Measurements from ENCODE around the gene STAT5A. TPM values are rescaled to one million over a fixed set of nuclear protein-coding genes. Genes with fewer than 3 reads are reported as not detected.
"Not testable (repeated sequence)": the region's sequence is repeated elsewhere in the genome, so short reads cannot be mapped to it uniquely, and the experiment has no call there.

Gene STAT5A
- total RNA-seq, 2 experiments from 2014 or later, result 116 to 121 TPM

DNA sequence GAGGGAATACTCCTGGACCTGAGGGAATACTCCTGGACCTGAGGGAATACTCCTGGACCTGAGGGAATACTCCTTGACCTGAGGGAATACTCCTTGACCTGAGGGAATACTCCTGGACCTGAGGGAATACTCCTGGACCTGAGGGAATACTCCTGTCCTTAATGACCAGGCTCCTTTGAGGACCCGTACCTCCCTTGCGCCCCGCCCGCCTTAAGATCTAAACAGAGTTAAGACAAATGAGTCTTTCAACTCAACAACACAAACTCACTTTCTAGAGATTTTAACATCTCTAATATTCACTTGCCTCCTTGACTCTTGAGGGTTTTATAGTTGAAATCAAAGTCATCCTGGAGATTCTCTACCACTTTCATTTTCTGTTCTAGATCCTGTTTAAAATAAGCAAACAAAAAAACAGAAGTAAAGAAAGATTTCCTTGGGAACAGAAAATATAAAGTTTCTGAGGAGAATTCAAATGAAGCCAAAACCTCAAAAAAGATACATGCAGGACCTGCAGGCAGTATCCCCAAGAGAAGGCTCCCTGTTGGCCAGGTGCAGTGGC, 50.2 kb downstream of the STAT5A start:
- H3K4me3 Mint-ChIP-seq, result peak overlapping the region; percentile 61
- no peaks in the 10 kb centered on the region for H3K27me3 Mint-ChIP-seq
- H3K36me3 Mint-ChIP-seq, result peaks cover 75% of the 10 kb centered on the region
- peaks cover 70% of the 10 kb centered on the region for H3K4me1 Mint-ChIP-seq
- H3K27ac Mint-ChIP-seq, result peak overlapping the region; percentile 84
- H3K9me3 Mint-ChIP-seq, result no peaks in the 10 kb centered on the region
- no peak for DNase-seq

- Mint-ChIP-seq H3K9me3 (no peaks in the 10 kb centered on the region), H3K4me1 (peaks cover 70% of the 10 kb centered on the region), H3K4me3 (no peak overlapping the region), H3K36me3 (peaks cover 76% of the 10 kb centered on the region), H3K27ac (peak overlapping the region; percentile 57), H3K27me3 (no peaks in the 10 kb centered on the region)
- DNase-seq, result no peak
Measured at GRCh38 chr17:42339221-42339620, 50.9 kb downstream of the STAT5A start.

DNA sequence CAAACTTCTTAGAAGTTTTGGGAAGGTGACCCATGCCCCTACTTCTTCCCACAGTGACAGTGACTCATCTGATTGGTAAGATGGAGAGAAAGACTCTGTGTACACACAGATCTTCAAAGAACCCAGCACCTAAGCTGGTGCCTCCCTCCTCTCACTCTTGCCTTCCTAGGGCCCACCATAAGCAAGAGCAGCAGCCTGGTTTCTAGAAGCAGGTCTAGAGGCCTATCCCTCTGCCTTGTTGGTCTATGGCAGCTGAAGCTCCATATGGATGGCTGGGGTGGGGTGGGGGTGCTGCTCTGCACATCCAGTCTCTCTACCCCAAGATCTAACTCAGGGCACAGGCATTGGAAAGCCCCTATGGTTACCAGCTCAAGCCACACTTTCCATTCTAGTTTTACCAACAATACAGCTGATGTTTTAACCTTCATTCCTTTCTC, 52.4 kb downstream of the STAT5A start:
- DNase-seq, result peak; percentile 60
- H3K36me3 Mint-ChIP-seq, result peaks cover 73% of the 10 kb centered on the region

DNA sequence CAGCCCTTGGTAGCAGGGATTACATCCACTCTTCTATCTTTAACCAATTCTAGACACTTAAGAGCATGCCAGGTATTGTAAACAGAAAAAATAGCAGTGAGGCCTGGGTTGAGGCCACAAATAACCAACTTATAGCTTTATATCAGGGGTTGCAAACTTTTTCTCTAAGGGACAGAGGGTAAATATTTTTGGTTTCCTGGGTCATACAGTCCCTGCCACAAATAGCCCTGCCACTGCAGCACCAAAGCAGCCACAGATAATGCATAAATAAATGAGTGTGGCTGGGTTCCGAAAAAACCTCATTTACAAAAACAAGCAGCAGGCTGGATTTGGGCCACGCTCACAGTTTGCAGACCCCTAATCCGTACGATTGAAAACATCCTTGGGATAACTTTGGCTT, 53.3 kb downstream of the STAT5A start:
- Mint-ChIP-seq H3K4me1 (peaks cover 54% of the 10 kb centered on the region), H3K9me3 (no peaks in the 10 kb centered on the region), H3K27ac (peak overlapping the region; percentile 93), H3K4me3 (peak overlapping the region; percentile 54), H3K36me3 (peaks cover 77% of the 10 kb centered on the region), H3K27me3 (no peaks in the 10 kb centered on the region)
- no peak for DNase-seq

More for the DNA sequence above, 52.4 kb downstream of the STAT5A start:
- Mint-ChIP-seq H3K27ac (peak overlapping the region; percentile 93), H3K9me3 (no peaks in the 10 kb centered on the region), H3K27me3 (no peaks in the 10 kb centered on the region), H3K4me3 (peak overlapping the region; percentile 54), H3K4me1 (peaks cover 59% of the 10 kb centered on the region)

DNA sequence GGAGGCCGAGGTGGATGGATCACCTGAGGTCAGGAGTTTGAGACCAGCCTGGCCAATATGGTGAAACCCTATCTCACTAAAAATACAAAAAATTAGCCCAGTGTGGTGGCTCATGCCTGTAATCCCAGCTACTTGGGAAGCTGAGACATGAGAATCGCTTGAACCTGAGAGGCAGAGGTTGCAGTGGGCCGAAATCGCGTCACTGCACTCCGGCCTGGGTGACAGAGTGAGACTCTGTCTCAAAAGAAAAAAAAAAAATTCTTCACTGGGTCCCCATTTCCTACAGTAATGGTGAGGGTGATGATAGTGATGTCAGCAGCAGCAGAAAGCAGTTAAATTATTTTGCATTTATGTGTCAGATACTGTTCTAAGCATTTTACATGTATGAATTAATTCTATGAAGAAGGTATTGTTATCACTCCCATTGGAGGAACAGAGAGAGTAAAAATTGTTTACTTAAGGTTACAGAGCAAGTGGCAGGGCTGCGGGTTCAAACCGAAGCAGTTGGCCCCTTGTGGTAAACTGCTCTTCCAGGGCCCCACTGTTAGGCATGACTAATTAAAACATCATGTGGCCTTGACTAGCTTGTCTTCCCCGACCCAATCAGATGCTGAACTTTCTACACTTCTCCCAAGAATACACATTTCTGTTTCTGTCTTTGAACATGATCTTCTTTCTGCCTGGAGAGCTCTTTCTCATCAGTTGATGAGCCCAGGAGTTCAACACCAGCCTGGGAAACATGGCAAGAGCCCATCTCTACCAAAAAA, 54.1 kb downstream of the STAT5A start:
- peaks cover 74% of the 10 kb centered on the region for H3K36me3 Mint-ChIP-seq
- H3K27me3 Mint-ChIP-seq, result no peaks in the 10 kb centered on the region
- no peaks in the 10 kb centered on the region for H3K9me3 Mint-ChIP-seq
- H3K4me3 Mint-ChIP-seq, result peak overlapping the region; percentile 29
- peaks cover 52% of the 10 kb centered on the region for H3K4me1 Mint-ChIP-seq
- peak; percentile 38 for DNase-seq
- H3K27ac Mint-ChIP-seq, result peak overlapping the region; percentile 87

DNA sequence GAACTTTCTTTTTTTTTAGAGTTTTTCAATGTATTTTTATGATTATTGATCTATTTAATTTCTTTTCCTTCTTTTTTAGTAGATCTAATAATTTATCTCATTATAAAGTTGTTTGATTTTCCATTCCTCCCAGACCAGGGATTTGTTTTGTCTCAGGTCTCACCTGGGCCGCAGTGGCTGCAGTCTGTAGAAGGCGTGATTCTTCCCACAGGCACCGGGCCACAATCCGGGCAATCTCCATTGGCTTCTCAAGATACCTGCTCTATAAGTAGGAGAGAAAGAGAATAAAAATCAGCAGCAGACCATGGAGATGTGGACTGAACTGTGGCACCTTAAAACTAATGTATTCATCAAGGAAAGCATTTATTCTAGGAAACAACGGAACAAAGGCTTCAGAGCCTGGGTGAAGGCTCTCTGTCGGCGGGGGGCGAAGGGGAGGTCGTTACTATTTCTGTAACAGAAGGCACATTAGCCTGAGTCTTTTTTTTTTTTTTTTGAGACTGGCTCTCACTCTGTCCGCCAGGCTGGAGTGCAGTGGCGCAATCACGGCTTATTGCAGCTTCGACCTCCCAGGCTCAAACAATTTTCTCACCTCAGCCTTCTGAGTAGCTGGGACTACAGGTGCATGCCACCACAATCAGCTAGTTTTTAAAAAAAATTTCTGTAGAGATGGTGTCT, 57.2 kb downstream of the STAT5A start:
- no peak overlapping the region for H3K27ac Mint-ChIP-seq
- H3K4me3 Mint-ChIP-seq, result no peak overlapping the region
- no peak for DNase-seq
- no peaks in the 10 kb centered on the region for H3K27me3 Mint-ChIP-seq
- peaks cover 59% of the 10 kb centered on the region for H3K4me1 Mint-ChIP-seq
- peaks cover 66% of the 10 kb centered on the region for H3K36me3 Mint-ChIP-seq
- H3K9me3 Mint-ChIP-seq, result no peaks in the 10 kb centered on the region

DNA sequence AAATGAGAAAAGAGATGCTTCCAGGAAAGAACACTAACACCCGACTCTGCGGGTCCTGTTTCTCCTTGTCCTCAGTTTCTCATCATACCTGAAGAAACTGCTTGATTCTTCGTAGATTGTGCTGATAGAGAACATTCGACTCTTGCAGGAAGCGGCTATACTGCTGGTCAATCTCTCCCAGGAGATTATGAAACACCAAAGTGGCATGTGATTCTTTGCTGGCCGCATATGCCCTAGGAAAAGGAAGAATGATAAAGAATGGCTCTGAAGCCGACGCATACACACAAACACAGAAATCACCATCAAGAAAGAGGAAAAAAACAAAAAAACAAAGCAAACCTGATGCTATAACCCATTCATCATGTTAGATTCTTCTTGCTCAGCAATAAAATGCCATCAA, 58.2 kb downstream of the STAT5A start:
- Mint-ChIP-seq H3K27me3 (no peaks in the 10 kb centered on the region), H3K4me3 (no peak overlapping the region), H3K36me3 (peaks cover 57% of the 10 kb centered on the region), H3K27ac (no peak overlapping the region), H3K4me1 (peaks cover 50% of the 10 kb centered on the region), H3K9me3 (no peaks in the 10 kb centered on the region)
- no peak for DNase-seq

DNA sequence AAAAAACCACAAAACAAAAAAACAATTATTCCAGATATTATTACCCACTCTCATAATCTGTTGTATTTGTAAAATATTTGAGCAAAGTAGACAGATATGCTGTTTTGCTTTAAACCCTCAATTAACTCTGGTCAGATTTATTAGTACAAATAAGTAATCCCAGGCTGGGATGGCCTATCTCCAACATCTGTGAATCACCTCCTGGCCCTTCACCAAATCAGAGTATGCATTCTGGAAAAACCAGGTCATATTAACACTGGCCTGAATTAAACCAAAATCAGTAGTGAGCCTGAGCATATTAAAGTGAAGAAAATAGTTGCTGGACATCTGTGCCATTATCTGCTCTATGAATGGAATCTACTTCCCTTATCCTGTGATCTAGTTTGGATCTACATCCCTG, 58.9 kb downstream of the STAT5A start:
- H3K27ac Mint-ChIP-seq, result peak overlapping the region; percentile 40

DNA sequence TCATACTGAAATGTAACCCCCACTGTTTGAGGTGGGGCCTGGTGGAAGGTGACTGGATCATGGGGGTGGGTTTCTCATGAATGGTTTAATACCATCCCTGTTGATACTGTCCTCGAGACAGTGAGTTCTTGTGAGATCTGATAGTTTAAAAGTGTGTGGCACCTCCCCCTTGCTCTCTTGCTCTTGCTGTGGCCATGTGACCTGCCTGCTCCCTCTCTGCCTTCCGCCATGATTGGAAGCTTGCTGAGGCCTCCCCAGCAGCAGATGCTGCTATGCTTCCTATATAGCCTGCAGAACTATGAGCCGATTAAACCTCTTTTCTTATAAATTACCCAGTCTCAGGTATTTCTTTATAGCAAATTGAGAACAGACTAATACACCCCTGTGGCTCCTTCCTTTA, 59.3 kb downstream of the STAT5A start:
- Mint-ChIP-seq H3K4me1 (peaks cover 42% of the 10 kb centered on the region), H3K27ac (peak overlapping the region; percentile 40), H3K4me3 (no peak overlapping the region), H3K27me3 (no peaks in the 10 kb centered on the region), H3K36me3 (peaks cover 49% of the 10 kb centered on the region), H3K9me3 (no peaks in the 10 kb centered on the region)
- no peak for DNase-seq

More for the DNA sequence above, 58.9 kb downstream of the STAT5A start:
- H3K27me3 Mint-ChIP-seq, result no peaks in the 10 kb centered on the region
- DNase-seq, result no peak
- H3K36me3 Mint-ChIP-seq, result peaks cover 53% of the 10 kb centered on the region
- peaks cover 45% of the 10 kb centered on the region for H3K4me1 Mint-ChIP-seq
- no peaks in the 10 kb centered on the region for H3K9me3 Mint-ChIP-seq
- H3K4me3 Mint-ChIP-seq, result no peak overlapping the region

DNA sequence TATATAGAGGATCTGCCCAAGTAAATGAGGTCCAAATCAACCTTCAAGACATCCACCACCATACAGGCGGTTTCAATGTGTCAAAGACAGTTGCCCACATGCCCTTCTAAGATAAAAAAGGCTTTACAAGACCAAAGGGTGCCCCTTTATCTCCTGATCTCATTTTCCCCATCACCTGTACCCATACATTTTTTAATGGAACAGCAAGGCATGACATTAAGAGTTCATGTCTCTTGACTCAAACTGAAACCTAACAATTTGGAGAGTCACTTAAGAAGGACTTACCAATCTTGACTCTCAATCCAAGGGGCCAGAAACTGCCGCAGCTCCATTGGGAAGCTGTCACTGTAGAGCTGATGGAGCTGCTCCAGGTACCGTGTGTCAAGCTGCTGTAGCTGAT, 59.8 kb downstream of the STAT5A start:
- Mint-ChIP-seq H3K27me3 (no peaks in the 10 kb centered on the region), H3K9me3 (no peaks in the 10 kb centered on the region), H3K36me3 (peaks cover 44% of the 10 kb centered on the region), H3K27ac (peak overlapping the region; percentile 71), H3K4me1 (peaks cover 38% of the 10 kb centered on the region), H3K4me3 (no peak overlapping the region)
- DNase-seq, result no peak

DNA sequence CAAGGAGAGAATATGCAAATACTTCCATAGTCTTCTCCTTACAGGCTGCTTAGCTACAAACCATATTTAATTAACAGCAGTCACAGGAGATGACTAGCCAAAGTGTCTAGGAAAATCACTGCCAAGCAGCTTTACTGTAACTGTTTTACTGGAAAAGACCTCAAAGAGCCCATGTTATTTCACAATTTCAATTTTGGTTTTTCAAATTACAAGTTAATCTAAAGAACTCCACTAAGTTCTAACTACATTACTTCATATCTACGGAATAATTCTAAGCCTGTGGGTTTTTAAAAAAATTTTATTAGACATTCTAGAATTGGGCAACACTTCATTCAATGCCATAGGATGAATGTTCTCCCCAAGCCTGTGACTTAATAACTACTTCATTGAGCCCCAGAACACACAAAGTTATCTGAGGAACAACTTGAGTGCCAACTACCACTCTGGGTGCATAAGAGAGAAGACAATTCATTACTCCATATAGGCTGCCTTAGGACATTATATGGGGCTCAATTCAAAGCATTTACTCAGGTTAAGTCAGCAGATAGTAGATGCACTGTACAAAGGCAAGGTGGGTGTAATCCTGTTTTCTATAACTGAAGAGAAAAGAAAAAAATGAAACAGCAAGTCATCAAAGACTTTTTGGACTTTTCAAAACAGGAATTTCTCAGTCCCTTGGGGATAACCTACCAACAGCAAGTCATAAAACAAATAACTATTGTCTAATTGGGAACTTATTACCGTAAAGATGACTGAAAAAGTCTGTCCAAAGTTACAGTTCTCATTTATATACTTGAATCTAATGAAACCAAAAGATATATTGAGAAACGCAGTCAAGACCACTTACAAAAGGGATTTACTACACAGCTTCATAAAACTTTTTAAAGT, 66.9 kb downstream of the STAT5A start:
- Mint-ChIP-seq H3K4me1 (peaks cover 40% of the 10 kb centered on the region), H3K27ac (no peak overlapping the region), H3K27me3 (no peaks in the 10 kb centered on the region), H3K9me3 (no peaks in the 10 kb centered on the region), H3K36me3 (peaks cover 23% of the 10 kb centered on the region), H3K4me3 (peak overlapping the region; percentile 22)
- no peak for DNase-seq

- no peak for DNase-seq
- Mint-ChIP-seq H3K4me1 (peaks cover 61% of the 10 kb centered on the region), H3K27ac (no peak overlapping the region), H3K9me3 (no peaks in the 10 kb centered on the region), H3K36me3 (peaks cover 46% of the 10 kb centered on the region), H3K27me3 (no peaks in the 10 kb centered on the region), H3K4me3 (no peak overlapping the region)
Measured at GRCh38 chr17:42358434-42358833, 70.1 kb downstream of the STAT5A start.

GRCh38 chr17:42359133-42359532, 70.8 kb downstream of the STAT5A start:
- Mint-ChIP-seq H3K27me3 (no peaks in the 10 kb centered on the region), H3K4me3 (no peak overlapping the region), H3K27ac (no peak overlapping the region), H3K4me1 (peaks cover 63% of the 10 kb centered on the region), H3K36me3 (peaks cover 49% of the 10 kb centered on the region), H3K9me3 (no peaks in the 10 kb centered on the region)
- DNase-seq, result no peak

- H3K4me3 Mint-ChIP-seq, H3K9me3 Mint-ChIP-seq, DNase-seq, H3K27me3 Mint-ChIP-seq: not testable (repeated sequence)
- Mint-ChIP-seq H3K36me3 (peaks cover 61% of the 10 kb centered on the region), H3K4me1 (peaks cover 68% of the 10 kb centered on the region), H3K27ac (peak overlapping the region; percentile 56)
Measured at GRCh38 chr17:42360388-42360787, 72.1 kb downstream of the STAT5A start.
